Peyer's patch (tissue), 4 donors: ENCODE data around the gene FMN1. TPM values are rescaled to one million over a fixed set of nuclear protein-coding genes. Genes with fewer than 3 reads are reported as not detected.

Experiments used
- DNase-seq, 3 donors: peaks; one replicate each; pipeline ENCODE4 v3.0.0-alpha.2; 2017 to 2019
- H3K27ac ChIP-seq, 4 donors: fragments of 200-600 bp; sonication (generic); one replicate each; pipeline ENCODE4 v1.5.1; 2016 to 2019
- H3K27me3 ChIP-seq, 2 donors: fragments of 200-600 bp; sonication (generic); one replicate each; pipeline ENCODE4 v1.5.1; 2019
- H3K36me3 ChIP-seq, 3 donors: fragments of 200-600 bp; sonication (generic); one replicate each; pipeline ENCODE4 v1.5.1; 2016 to 2019
- H3K4me1 ChIP-seq, 4 donors: fragments of 200-600 bp; sonication (generic); one replicate each; pipeline ENCODE4 v1.5.1; 2016 to 2019
- H3K4me3 ChIP-seq, 4 donors: fragments of 200-600 bp; sonication (generic); 1 replicate in 3 of 4; 2 replicates in 1 of 4; pipeline ENCODE4 v1.5.1; 2016 to 2019; ENCODE audit warnings: mild to moderate bottlenecking in 1 of 4
- H3K9me3 ChIP-seq, 4 donors: fragments of 200-600 bp; sonication (generic); one replicate each; pipeline ENCODE4 v1.5.1; 2016 to 2019; ENCODE audit warnings: mild to moderate bottlenecking in 1 of 4
- CTCF ChIP-seq, 6 experiments: fragments of 450-650 bp in 4 of 6; fragments of 200-600 bp in 2 of 6; sonication (generic) in 1 of 6; IDR thresholded peaks; one replicate each; pipeline ENCODE4 v1.5.1; 2017 to 2019; ENCODE audit warnings: antibody characterized with exemption in 6 of 6, mild to moderate bottlenecking in 3 of 6, moderate library complexity in 1 of 6
- POLR2A ChIP-seq, 2 donors: fragments of 450-650 bp; IDR thresholded peaks; one replicate each; pipeline ENCODE4 v1.5.1; 2017; ENCODE audit warnings: antibody characterized with exemption in 2 of 2, mild to moderate bottlenecking in 2 of 2, moderate library complexity in 2 of 2
- total RNA-seq, 4 donors: library from RNA; depleted of rRNA; stranded (reverse); fragments of >200 nt; gene quantifications; one replicate each; pipeline ENCODE4 v1.1.0, GENCODE V29; 2016

Gene FMN1
- total RNA-seq, 4 donors from 2014 or later = 15.4 to 57.8 (median 29.1) TPM

- Histone ChIP-seq H3K4me3 (no peak overlapping the region), H3K27me3 (no peaks in the 10 kb centered on the region), H3K4me1 (no peaks in the 10 kb centered on the region), H3K9me3 (no peaks in the 10 kb centered on the region), H3K27ac (no peak overlapping the region), H3K36me3 (no peaks in the 10 kb centered on the region)
- no peak for TF ChIP-seq POLR2A (IDR thresholded peaks at IDR 0.05)
- peak in 1 of 3 donors; percentile 63 for DNase-seq
Observed at GRCh38 chr15:33211176-33211808, 16.8 kb upstream of the FMN1 start.

GRCh38 chr15:33209575-33210481 lies 15.3 kb upstream of the FMN1 start:
- H3K4me1 ChIP-seq = no peaks in the 10 kb centered on the region
- TF ChIP-seq CTCF (IDR thresholded peaks at IDR 0.05) (no peak), POLR2A (IDR thresholded peaks at IDR 0.05) (no peak)
- no peak overlapping the region for H3K27ac ChIP-seq
- H3K36me3 ChIP-seq = no peaks in the 10 kb centered on the region
- no peak overlapping the region for H3K4me3 ChIP-seq
- no peaks in the 10 kb centered on the region for H3K27me3 ChIP-seq
- no peak for DNase-seq
- no peaks in the 10 kb centered on the region for H3K9me3 ChIP-seq

GRCh38 chr15:33207646-33208045 lies 13.1 kb upstream of the FMN1 start:
- H3K27ac ChIP-seq = no peak overlapping the region
- TF ChIP-seq POLR2A (IDR thresholded peaks at IDR 0.05) = no peak
- no peak overlapping the region for H3K4me3 ChIP-seq
- no peak for DNase-seq
- no peaks in the 10 kb centered on the region for H3K9me3 ChIP-seq
- no peaks in the 10 kb centered on the region for H3K4me1 ChIP-seq
- H3K27me3 ChIP-seq = no peaks in the 10 kb centered on the region
- no peaks in the 10 kb centered on the region for H3K36me3 ChIP-seq

- Histone ChIP-seq H3K4me1 (peaks cover 0 to 4% (median 0%) of the 10 kb centered on the region in 4 donors), H3K27me3 (no peaks in the 10 kb centered on the region), H3K4me3 (no peak overlapping the region), H3K36me3 (no peaks in the 10 kb centered on the region), H3K9me3 (no peaks in the 10 kb centered on the region), H3K27ac (no peak overlapping the region)
- no peak for DNase-seq
- no peak for TF ChIP-seq POLR2A (IDR thresholded peaks at IDR 0.05)
Observed at GRCh38 chr15:33206366-33206765, 11.9 kb upstream of the FMN1 start.

GRCh38 chr15:33204926-33205325 lies 10.4 kb upstream of the FMN1 start:
- Histone ChIP-seq H3K9me3 (no peaks in the 10 kb centered on the region), H3K36me3 (no peaks in the 10 kb centered on the region), H3K4me3 (no peak overlapping the region), H3K27me3 (no peaks in the 10 kb centered on the region), H3K27ac (no peak overlapping the region), H3K4me1 (peaks cover 0 to 12% (median 2%) of the 10 kb centered on the region in 4 donors)
- DNase-seq = no peak
- no peak for TF ChIP-seq POLR2A (IDR thresholded peaks at IDR 0.05)
- TF ChIP-seq CTCF (IDR thresholded peaks at IDR 0.05) = no peak

GRCh38 chr15:33204087-33204486 lies 9.6 kb upstream of the FMN1 start:
- TF ChIP-seq POLR2A (IDR thresholded peaks at IDR 0.05) = no peak
- no peak for TF ChIP-seq CTCF (IDR thresholded peaks at IDR 0.05)
- Histone ChIP-seq H3K4me3 (no peak overlapping the region), H3K36me3 (no peaks in the 10 kb centered on the region), H3K27ac (no peak overlapping the region), H3K4me1 (peaks cover 0 to 12% (median 2%) of the 10 kb centered on the region in 4 donors), H3K27me3 (no peaks in the 10 kb centered on the region), H3K9me3 (no peaks in the 10 kb centered on the region)
- no peak for DNase-seq
